Heart right ventricle (tissue), 16 donors: ENCODE results near the gene PDE6D. TPM values are rescaled to one million over a fixed set of nuclear protein-coding genes. Genes with fewer than 3 reads are reported as not detected.

Experiments
- ATAC-seq, 8 donors: fragments of 200-7000 bp; cut with Tn5 transposase; one replicate each; pipeline ENCODE4 v1.9.1; 2020; ENCODE audit warnings: mild to moderate bottlenecking in 8 of 8, moderate library complexity in 8 of 8, moderate number of reproducible peaks in 1 of 8
- DNase-seq, 2 donors: peaks; one replicate each; pipeline ENCODE4 v3.0.0-alpha.2; 2020
- H3K27ac ChIP-seq, 10 donors: fragments of 200-600 bp; sonication (generic) in 2 of 10; one replicate each; pipeline versions ENCODE4 v1.5.0 to v1.8.0; 2020 to 2022; ENCODE audit warnings: mild to moderate bottlenecking in 3 of 10
- H3K27me3 ChIP-seq, 7 donors: fragments of 200-600 bp; one replicate each; pipeline ENCODE4 v1.8.0; 2021 to 2022; ENCODE audit warnings: mild to moderate bottlenecking in 2 of 7
- H3K36me3 ChIP-seq, 9 donors: fragments of 200-600 bp; sonication (generic) in 1 of 9; one replicate each; pipeline versions ENCODE4 v1.5.0 to v1.8.0; 2020 to 2022; ENCODE audit warnings: mild to moderate bottlenecking in 2 of 9
- H3K4me1 ChIP-seq, 9 donors: fragments of 200-600 bp; sonication (generic) in 1 of 9; one replicate each; pipeline versions ENCODE4 v1.5.0 to v1.8.0; 2020 to 2022; ENCODE audit warnings: mild to moderate bottlenecking in 4 of 9
- H3K4me3 ChIP-seq, 10 donors: fragments of 200-600 bp; sonication (generic) in 2 of 10; one replicate each; pipeline versions ENCODE4 v1.5.0 to v1.8.0; 2020 to 2022; ENCODE audit warnings: mild to moderate bottlenecking in 7 of 10, moderate library complexity in 2 of 10
- H3K9me3 ChIP-seq, 11 donors: fragments of 200-600 bp in 10 of 11; sonication (generic) in 2 of 11; one replicate each; pipeline versions ENCODE4 v1.5.0 to v1.8.0; 2013 to 2022; ENCODE audit warnings: mild to moderate bottlenecking in 2 of 11, control low read depth in 1 of 11, moderate library complexity in 1 of 11
- WGBS, 2 donors: extraction: QIAGEN DNeasy Blood & Tissue Kit; methylation state at CpG; one replicate each; pipeline ENCODE4 v1.1.7; 2013; ENCODE audit warnings: inconsistent platforms in 1 of 2; 5-methylcytosine and 5-hydroxymethylcytosine counted together
- intact Hi-C, 10 donors: fragments of 100-400 bp; cut with DNase I; formaldehyde crosslinking; loops; one replicate each; pipeline versions ENCODE4 v1.11.1 to v1.14.2; 2022
- polyA plus RNA-seq, 2 donors: library from polyadenylated mRNA; stranded (reverse); fragments of 200-250 nt; gene quantifications; one replicate each; pipeline ENCODE4 v1.2.3, GENCODE V29; 2013
- total RNA-seq, 10 donors: library from RNA; stranded (reverse); fragmentation: NEBNext Ultra II Directional in 3 of 10; extraction: Animal tissue kit (Norgen Biotek cat#: 25700) in 3 of 10; gene quantifications; one replicate each; pipeline versions ENCODE4 v1.2.1 to v1.2.4, GENCODE V29; 2021 to 2023
- TF ChIP-seq, protein P1 (sequence below), 9 donors: fragments of 200-600 bp; sonication (generic) in 2 of 9; IDR thresholded peaks; one replicate each; pipeline versions ENCODE4 v1.5.0 to v1.8.0; 2021 to 2022; ENCODE audit warnings: antibody characterized with exemption in 9 of 9, mild to moderate bottlenecking in 5 of 9, moderate library complexity in 1 of 9
- donor health status: Arrhythmogenic right ventricular cardiomyopathy.
- donor health status: ischemic (EF 13 %, LVEDD 7.1; RV severe dilation, severe dysfunction).
- donor health status: healthy with polysubstance abuse.
- donor health status: DM: no; HTN: yes; CAD: no.
- donor health status: DM: no; HTN: no; CAD: no.
- donor health status: ischemic (EF 25% LVEDD 6.9; RV normal size, moderate dysfunction).
- donor health status: ischemic (EF 25% LVEDD 5.7; RV mildly dilated, moderate dysfunction).
- donor health status: healthy.
- donor health status: DM: yes; HTN: yes; CAD: no.
- donor health status: Ischemic cardiomyopathy.
- donor health status: ischemic (EF 35%, LVEDD 5.7; RV mildly dilated, moderate dysfunction).
- donor health status: nonischemic (EF 11% LVEDD 7.7; RV severe dilation, severe dysfunction).
- donor health status: DM: yes; HTN: yes; CAD: no.
- donor health status: PGD.
- donor health status: ischemic (EF 29% LVEDD 5.4; RV normal size, mild dysfunction).
- donor health status: nonischemic (EF 23%, LVEDD 6.1; RV moderate dilation, normal function).

Gene PDE6D
- total and polyA plus RNA-seq, 12 donors, result 11.4 to 31.2 (median 18.4) TPM

DNA sequence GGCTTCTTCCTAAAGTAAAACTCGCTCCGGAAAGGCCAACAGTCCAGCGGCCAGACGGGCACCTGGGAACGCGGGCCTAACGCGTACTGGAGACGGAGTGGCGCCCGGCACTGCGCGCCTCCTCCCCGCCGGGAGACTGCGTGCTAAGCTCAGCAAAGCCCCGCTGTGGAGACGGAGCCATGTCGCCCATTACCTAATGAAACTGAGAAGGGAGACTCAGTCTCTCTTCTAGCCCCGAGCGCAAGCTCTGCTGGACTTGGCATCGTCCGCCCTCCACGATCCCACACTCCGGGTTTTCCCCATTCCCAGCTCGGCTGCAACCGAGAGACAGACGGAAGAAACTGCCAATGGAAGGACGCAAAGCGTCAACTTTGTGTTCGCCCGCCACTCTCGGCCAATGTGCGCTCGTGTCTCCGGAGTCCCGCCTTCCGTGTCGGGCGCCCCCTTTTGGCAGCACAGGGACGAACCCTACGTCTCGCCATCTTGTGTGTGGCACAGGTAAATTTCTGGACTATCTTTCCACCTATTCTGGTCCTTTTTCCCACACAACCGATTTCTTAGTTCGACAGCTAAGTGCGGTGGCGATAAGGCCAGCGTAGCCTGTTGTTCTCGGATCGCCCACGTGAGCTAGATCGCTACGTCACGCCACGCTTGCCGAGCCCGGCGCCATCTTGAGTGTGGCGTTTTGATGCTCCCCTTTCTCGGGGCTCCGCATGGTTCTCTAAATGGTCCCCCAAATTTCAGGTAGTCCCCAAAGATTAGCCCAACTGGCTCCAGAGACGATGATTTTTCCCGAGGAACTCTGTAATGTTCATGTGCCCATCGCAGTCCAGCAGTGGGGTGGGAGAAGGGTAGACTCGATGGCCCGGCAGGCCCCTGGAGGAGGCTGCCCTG, 74.1 kb downstream of the PDE6D start:
- intact Hi-C loops, result loop anchor here in 7 of 10 donors (1.0 to 2.0 kb wide), 4 partner anchors 26 to 94 kb away; no protein-coding TSS in a partner anchor
- WGBS, 2 donors, result 0 to 1% methylated on average over 66 of the region's 66 CpGs
- ATAC-seq (peak; percentile 59 to 83 (median 76)), DNase-seq (peak; percentile 97 to 99)
- Histone ChIP-seq H3K4me1 (peaks cover 11 to 43% (median 30%) of the 10 kb centered on the region in 9 donors), H3K27ac (peak overlapping the region; percentile 98 to 100 (median 99)), H3K36me3 (peaks cover 0 to 9% (median 3%) of the 10 kb centered on the region in 9 donors), H3K4me3 (peak overlapping the region; percentile 36 to 100 (median 78)), H3K9me3 (no peaks in the 10 kb centered on the region), H3K27me3 (no peaks in the 10 kb centered on the region)
- TF ChIP-seq, protein P1, sequence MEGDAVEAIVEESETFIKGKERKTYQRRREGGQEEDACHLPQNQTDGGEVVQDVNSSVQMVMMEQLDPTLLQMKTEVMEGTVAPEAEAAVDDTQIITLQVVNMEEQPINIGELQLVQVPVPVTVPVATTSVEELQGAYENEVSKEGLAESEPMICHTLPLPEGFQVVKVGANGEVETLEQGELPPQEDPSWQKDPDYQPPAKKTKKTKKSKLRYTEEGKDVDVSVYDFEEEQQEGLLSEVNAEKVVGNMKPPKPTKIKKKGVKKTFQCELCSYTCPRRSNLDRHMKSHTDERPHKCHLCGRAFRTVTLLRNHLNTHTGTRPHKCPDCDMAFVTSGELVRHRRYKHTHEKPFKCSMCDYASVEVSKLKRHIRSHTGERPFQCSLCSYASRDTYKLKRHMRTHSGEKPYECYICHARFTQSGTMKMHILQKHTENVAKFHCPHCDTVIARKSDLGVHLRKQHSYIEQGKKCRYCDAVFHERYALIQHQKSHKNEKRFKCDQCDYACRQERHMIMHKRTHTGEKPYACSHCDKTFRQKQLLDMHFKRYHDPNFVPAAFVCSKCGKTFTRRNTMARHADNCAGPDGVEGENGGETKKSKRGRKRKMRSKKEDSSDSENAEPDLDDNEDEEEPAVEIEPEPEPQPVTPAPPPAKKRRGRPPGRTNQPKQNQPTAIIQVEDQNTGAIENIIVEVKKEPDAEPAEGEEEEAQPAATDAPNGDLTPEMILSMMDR (IDR thresholded peaks at IDR 0.05), result peak; percentile 74 to 98 (median 91)

GRCh38 chr2:231704017-231704416, 77.1 kb downstream of the PDE6D start:
- DNase-seq, result no peak
- TF ChIP-seq, protein P1 (IDR thresholded peaks at IDR 0.05), result no peak
- no peak for ATAC-seq
- Histone ChIP-seq H3K9me3 (no peaks in the 10 kb centered on the region), H3K27ac (no peak overlapping the region), H3K4me1 (peaks cover 0 to 31% (median 21%) of the 10 kb centered on the region in 9 donors), H3K4me3 (no peak overlapping the region), H3K27me3 (no peaks in the 10 kb centered on the region), H3K36me3 (no peaks in the 10 kb centered on the region)
- 98 to 99% methylated on average over 3 of the region's 3 CpGs for WGBS, 2 donors
- intact Hi-C loops, result no loop called here

GRCh38 chr2:231701456-231702373, 79.4 kb downstream of the PDE6D start:
- Histone ChIP-seq H3K27me3 (no peaks in the 10 kb centered on the region), H3K4me3 (no peak overlapping the region), H3K36me3 (no peaks in the 10 kb centered on the region), H3K27ac (peak overlapping the region in 2 of 10 donors; percentile 1 to 14), H3K4me1 (peaks cover 0 to 31% (median 21%) of the 10 kb centered on the region in 9 donors), H3K9me3 (no peaks in the 10 kb centered on the region)
- TF ChIP-seq, protein P1 (IDR thresholded peaks at IDR 0.05), result no peak
- DNase-seq, result no peak
- peak in 1 of 8 donors; percentile 19 for ATAC-seq
- WGBS, 2 donors, result 61 to 62% methylated on average over 22 of the region's 22 CpGs
- intact Hi-C loops, result no loop called here

- Histone ChIP-seq H3K9me3 (no peaks in the 10 kb centered on the region), H3K27ac (peak overlapping the region in 4 of 10 donors; percentile 3 to 39 (median 12)), H3K27me3 (no peaks in the 10 kb centered on the region), H3K4me3 (no peak overlapping the region), H3K4me1 (peaks cover 0 to 15% (median 6%) of the 10 kb centered on the region in 9 donors), H3K36me3 (no peaks in the 10 kb centered on the region)
- intact Hi-C loops, result loop anchor here in 1 of 10 donors (2.0 kb wide), 1 partner anchor 14 kb away; no protein-coding TSS in a partner anchor
- ATAC-seq (peak; percentile 60 to 91 (median 78)), DNase-seq (peak; percentile 54 to 58)
- WGBS, 2 donors, result 56 to 62% methylated on average over 9 of the region's 9 CpGs
- TF ChIP-seq, protein P1 (IDR thresholded peaks at IDR 0.05), result no peak
Measured at GRCh38 chr2:231699006-231699405, 82.1 kb downstream of the PDE6D start.
